Dendritic cell treated with granulocyte-macrophage colony-stimulating factor and Interleukin-4, amounts not matched to agents 40 ng/mL and 50 ng/mL, for 4 days (primary cell): ENCODE measurements around the gene NT5C2.

Source experiments
- H3K27ac Mint-ChIP-seq: one replicate; pipeline ENCODE4 v1.8.0; 2022; ENCODE audit warnings: mild to moderate bottlenecking, mixed read lengths
- H3K27me3 Mint-ChIP-seq: one replicate; pipeline ENCODE4 v1.8.0; 2022; ENCODE audit warnings: mild to moderate bottlenecking, mixed read lengths
- H3K36me3 Mint-ChIP-seq: one replicate; pipeline ENCODE4 v1.8.0; 2022; ENCODE audit warnings: low read depth, mixed read lengths
- H3K4me1 Mint-ChIP-seq: one replicate; pipeline ENCODE4 v1.8.0; 2022; ENCODE audit warnings: low read depth, mixed read lengths
- H3K4me3 Mint-ChIP-seq: one replicate; pipeline ENCODE4 v1.8.0; 2022; ENCODE audit warnings: mild to moderate bottlenecking, moderate library complexity, mixed read lengths
- H3K9me3 Mint-ChIP-seq: one replicate; pipeline ENCODE4 v1.8.0; 2022; ENCODE audit warnings: mixed read lengths
- intact Hi-C: fragments of 100-400 bp; cut with micrococcal nuclease; formaldehyde crosslinking; loops from one replicate; pipeline ENCODE4 v1.15.0; 2022

The NT5C2 gene

DNA sequence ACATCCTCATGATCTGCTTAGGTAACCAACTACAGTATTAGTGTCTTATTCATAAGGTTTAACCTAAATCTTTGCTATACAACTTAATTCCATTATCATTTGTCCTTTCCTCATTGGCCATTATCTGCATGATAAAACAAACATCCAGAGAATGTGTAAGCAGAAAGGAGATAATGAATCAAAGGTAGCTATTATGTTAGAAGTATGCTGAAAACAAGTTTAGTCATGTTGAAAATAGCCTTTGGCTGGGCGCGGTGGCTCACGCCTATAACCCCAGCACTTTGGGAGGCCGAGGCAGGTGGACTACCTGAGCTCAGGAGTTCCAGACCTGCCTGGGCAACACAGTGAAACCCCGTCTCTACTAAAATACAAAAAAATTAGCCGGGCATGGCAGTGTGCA lies 78.2 kb downstream of the NT5C2 start:
- Mint-ChIP-seq H3K9me3 (no peaks in the 10 kb centered on the region), H3K27ac (no peak overlapping the region), H3K4me1 (peaks cover 8% of the 10 kb centered on the region), H3K36me3 (peaks cover 40% of the 10 kb centered on the region), H3K4me3 (no peak overlapping the region), H3K27me3 (no peaks in the 10 kb centered on the region)
- intact Hi-C loops = loop anchor here (10.0 kb wide), 1 partner anchor 130 kb away; the partner anchor contains the start of gene RPEL1

DNA sequence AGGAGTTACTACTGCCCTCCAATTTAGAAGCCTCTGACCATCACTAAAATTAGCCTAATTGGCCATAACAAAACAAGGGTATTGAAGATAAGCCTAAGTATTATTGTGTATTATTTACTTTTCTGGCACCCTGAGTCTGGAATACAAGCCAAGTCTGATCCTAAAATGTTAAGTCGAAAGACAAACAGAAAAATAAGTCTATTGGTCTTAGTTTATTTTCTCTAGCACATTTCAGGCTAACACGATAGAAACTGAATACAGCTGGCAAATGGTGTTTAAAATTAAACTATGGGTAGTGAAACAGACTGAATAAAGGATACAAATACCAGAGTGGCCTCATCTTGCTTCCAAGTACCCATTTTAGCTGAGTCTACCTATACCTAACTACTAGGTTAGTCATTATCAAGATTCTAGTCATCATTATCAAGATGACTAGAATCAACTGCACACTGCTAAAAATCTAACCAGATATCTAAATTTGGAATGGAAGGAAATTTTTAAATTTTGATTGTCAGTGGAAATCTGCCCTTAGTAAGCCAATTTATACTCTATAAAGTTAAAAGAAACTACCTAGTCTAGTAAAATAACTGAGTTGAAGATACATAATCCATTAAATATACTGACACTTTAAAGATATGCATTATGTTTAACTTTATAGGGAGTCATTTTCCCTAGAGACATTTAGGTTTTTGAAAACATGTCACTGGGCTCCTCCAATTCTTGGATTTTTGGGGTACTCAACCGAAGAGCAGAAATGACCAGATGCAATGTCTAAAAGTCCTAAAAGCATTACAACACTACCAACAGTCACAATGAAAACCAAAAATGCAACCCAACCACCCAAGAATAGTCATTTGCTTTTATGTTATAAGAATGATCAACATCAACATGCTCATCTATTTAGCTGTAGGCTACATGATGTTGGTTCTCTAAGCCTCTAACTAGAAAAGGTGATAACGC lies 80.9 kb downstream of the NT5C2 start:
- Mint-ChIP-seq H3K9me3 (no peaks in the 10 kb centered on the region), H3K4me3 (no peak overlapping the region), H3K4me1 (peaks cover 15% of the 10 kb centered on the region), H3K27me3 (no peaks in the 10 kb centered on the region), H3K27ac (no peak overlapping the region), H3K36me3 (peaks cover 41% of the 10 kb centered on the region)
- intact Hi-C loops = loop anchor here (10.0 kb wide), 1 partner anchor 133 kb away; the partner anchor contains the start of gene RPEL1

DNA sequence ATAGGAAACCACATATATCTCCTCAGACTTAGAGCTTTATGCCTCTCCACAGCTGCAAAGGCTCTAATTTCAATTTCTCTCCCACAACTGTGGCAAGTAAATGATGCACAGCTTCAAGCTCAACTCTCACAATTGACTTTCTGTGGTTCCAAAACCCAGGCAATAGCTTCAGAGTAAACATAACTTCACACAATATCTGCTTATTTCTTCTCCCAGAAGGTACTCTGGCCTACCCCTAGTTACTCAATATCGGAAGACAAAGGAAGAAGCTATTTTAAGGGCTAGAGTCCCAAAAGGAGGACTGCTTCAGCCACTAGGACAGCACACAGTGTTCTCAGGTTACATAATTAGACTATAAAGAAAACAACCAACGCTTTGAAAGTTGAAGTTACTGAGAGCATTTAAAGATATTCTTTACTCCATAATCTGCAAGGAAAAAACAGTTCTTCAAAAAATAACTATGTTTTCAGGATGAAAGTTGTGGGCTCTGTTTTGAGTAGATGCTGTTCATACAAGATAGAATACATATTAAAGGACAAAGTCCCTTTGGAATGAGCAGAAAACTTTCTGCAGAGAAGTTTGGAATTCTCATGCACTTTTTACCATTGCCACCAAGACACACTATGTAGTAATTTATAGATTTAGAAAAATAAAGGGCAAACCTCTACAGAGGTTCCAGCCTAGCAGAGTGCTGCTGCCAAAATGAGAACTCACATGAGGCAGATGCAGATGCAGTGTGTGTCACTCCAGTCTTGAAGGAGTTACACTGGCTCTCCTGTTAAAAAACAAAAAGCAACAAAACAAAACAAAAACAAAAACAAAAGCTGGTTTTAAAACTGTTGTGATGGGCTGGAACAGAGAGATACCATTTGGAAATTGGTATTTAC lies 81.8 kb downstream of the NT5C2 start:
- Mint-ChIP-seq H3K36me3 (peaks cover 42% of the 10 kb centered on the region), H3K27me3 (no peaks in the 10 kb centered on the region), H3K4me3 (no peak overlapping the region), H3K4me1 (peaks cover 15% of the 10 kb centered on the region), H3K9me3 (no peaks in the 10 kb centered on the region), H3K27ac (no peak overlapping the region)
- intact Hi-C loops = loop anchor here (10.0 kb wide), 1 partner anchor 134 kb away; the partner anchor contains the start of gene RPEL1

DNA sequence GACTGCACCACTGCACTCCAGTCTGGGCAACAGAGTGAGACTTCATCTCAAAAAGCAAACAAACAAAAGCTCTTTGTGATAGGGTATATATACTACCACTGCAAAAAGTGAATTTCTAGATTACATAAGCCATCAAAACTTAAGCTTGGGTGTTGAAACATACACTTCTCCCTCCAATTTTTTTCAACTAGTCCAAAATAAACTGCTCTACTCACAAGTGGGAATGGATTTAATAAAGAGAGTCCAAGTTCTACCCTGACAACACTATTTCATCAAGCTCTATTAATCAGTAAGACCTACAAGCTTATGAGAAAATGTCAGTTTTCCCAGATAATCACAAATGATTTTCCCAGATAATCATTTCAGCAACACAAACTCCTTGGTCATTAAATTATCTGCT lies 82.7 kb downstream of the NT5C2 start:
- Mint-ChIP-seq H3K27me3 (no peaks in the 10 kb centered on the region), H3K36me3 (peaks cover 51% of the 10 kb centered on the region)

DNA sequence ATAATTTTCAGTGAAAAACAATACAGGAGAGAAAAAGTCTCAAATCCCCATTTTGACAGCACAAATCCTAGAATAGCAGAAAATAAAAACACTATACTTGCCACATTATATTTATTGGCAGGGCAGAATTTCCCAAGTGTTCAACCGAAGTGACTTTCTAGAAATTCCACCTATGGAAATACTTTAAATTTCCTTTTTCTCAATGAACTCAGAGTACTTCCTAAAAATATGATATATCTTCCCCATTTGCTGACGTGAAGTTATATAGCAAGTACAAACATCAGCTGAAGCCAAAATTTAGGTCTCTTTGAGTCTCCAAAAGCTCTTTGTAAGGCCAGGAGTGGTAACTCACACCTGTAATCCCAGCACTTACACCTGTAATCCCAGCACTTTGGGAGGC lies 83.3 kb downstream of the NT5C2 start:
- intact Hi-C loops = loop anchor here (10.0 kb wide), 1 partner anchor 135 kb away; the partner anchor contains the start of gene RPEL1
- Mint-ChIP-seq H3K36me3 (peaks cover 54% of the 10 kb centered on the region), H3K27me3 (no peaks in the 10 kb centered on the region)

More for the DNA sequence above, 82.7 kb downstream of the NT5C2 start:
- no peak overlapping the region for H3K27ac Mint-ChIP-seq
- H3K4me1 Mint-ChIP-seq = peaks cover 15% of the 10 kb centered on the region
- no peak overlapping the region for H3K4me3 Mint-ChIP-seq
- no peaks in the 10 kb centered on the region for H3K9me3 Mint-ChIP-seq
- intact Hi-C loops = loop anchor here (10.0 kb wide), 1 partner anchor 134 kb away; the partner anchor contains the start of gene RPEL1

DNA sequence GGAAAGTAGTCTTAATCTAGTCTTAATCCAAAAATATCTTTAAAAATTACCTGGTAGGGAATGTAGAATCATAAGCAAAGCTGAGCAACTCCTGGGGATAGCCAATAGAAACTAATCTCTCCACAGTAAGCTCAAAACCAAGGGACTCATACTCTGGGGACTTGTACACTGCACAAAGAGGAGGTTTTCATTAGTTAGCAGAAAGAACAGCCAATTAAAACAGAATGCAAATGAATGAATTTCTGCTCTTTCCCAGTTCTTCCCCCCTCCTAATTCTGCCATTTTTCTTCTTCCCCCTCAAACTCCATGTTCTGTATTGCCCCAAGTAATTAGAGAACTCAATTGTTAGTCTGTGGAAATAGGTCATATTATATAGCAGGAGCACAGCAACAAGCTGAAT lies 86.5 kb downstream of the NT5C2 start:
- no peaks in the 10 kb centered on the region for H3K9me3 Mint-ChIP-seq
- H3K4me1 Mint-ChIP-seq = peaks cover 15% of the 10 kb centered on the region
- intact Hi-C loops = no loop called here
- H3K27me3 Mint-ChIP-seq = no peaks in the 10 kb centered on the region
- H3K4me3 Mint-ChIP-seq = no peak overlapping the region
- H3K36me3 Mint-ChIP-seq = peaks cover 81% of the 10 kb centered on the region
- no peak overlapping the region for H3K27ac Mint-ChIP-seq

More for the DNA sequence above, 83.3 kb downstream of the NT5C2 start:
- H3K9me3 Mint-ChIP-seq = no peaks in the 10 kb centered on the region
- H3K4me3 Mint-ChIP-seq = no peak overlapping the region
- no peak overlapping the region for H3K27ac Mint-ChIP-seq
- peaks cover 15% of the 10 kb centered on the region for H3K4me1 Mint-ChIP-seq

DNA sequence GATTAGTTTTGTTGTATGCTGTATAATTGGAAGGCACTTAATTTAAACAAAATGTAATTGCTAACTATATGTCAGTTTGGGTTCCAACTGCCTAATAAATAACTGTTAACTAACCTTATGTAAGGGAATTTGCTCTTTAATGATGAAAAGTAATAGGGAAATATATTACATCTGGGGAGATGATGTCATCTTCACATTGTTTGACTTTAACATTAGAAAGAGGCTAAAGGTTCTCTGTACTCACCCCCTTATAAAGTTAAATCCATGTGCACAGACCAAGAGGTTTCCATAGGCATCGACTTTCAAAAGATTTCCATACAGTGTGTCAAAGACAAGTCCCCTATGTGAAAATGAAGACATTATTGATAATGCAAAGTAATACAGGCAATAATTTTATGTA lies 87.6 kb downstream of the NT5C2 start:
- no peaks in the 10 kb centered on the region for H3K27me3 Mint-ChIP-seq
- peaks cover 81% of the 10 kb centered on the region for H3K36me3 Mint-ChIP-seq
- H3K27ac Mint-ChIP-seq = no peak overlapping the region
- intact Hi-C loops = no loop called here
- H3K4me1 Mint-ChIP-seq = peaks cover 13% of the 10 kb centered on the region
- no peaks in the 10 kb centered on the region for H3K9me3 Mint-ChIP-seq
- H3K4me3 Mint-ChIP-seq = no peak overlapping the region

DNA sequence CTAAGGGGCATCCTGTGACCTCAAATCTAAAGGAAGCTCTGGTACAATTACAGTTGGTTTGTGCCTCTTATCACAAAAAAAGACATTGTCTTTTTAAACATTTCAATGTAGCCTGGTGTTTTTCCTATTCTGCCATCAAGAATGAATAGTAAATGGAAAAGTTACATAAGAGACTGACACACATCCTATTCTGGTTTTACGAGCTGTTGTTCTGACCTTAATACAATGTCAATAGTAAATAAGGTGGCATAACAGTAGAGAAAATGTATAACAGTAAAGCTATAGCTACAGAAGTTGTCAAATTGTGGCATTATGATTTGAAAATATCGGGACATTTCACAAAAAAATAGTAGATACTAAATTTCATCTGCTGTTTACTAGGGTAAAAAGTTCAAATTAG lies 88.4 kb downstream of the NT5C2 start:
- Mint-ChIP-seq H3K27me3 (no peaks in the 10 kb centered on the region), H3K27ac (no peak overlapping the region), H3K4me3 (no peak overlapping the region), H3K9me3 (no peaks in the 10 kb centered on the region), H3K36me3 (peaks cover 82% of the 10 kb centered on the region), H3K4me1 (peaks cover 5% of the 10 kb centered on the region)
- intact Hi-C loops = no loop called here

DNA sequence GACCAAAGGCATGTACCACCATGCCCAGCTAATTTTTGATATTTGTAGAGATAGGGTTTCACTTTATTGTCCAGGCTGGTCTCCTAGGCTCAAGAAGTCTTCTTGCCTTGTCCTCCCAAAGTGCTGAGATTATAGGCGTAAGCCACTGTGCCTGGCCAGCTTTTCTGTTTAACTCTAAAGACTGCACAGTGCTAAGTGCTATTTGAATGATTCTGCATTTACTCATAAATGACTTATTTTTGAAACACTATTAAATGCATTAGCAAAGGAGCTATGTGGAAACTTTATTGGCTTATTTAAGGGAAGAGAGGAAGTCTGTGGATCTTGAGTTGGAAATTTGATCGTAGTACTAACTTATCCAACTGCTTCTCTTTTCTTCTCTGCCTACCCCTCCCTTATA lies 89.1 kb downstream of the NT5C2 start:
- Mint-ChIP-seq H3K9me3 (no peaks in the 10 kb centered on the region), H3K36me3 (peaks cover 82% of the 10 kb centered on the region), H3K4me3 (no peak overlapping the region), H3K27ac (no peak overlapping the region), H3K4me1 (no peaks in the 10 kb centered on the region), H3K27me3 (no peaks in the 10 kb centered on the region)
- intact Hi-C loops = no loop called here

DNA sequence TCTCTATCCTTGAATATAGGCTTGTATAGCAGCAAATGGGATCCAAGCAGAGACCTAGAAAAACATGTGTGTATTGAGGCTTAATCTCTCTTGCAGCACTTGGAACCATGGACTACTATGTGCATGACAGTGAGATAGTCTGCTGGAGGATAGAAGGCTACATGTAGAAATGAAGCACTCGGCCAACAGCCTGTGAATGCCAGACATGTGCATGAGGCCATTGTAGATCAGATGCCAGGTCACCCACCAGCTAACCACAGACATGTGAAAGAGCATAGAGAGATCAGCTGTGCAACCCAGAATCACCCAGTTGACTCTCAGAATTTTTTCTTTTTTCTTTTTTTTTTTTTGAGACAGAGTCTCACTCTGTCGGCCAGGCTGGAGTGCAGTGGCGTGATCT lies 90.9 kb downstream of the NT5C2 start:
- H3K4me3 Mint-ChIP-seq = no peak overlapping the region
- H3K27ac Mint-ChIP-seq = no peak overlapping the region
- H3K4me1 Mint-ChIP-seq = no peaks in the 10 kb centered on the region
- intact Hi-C loops = no loop called here
- no peaks in the 10 kb centered on the region for H3K27me3 Mint-ChIP-seq
- H3K9me3 Mint-ChIP-seq = no peaks in the 10 kb centered on the region
- peaks cover 86% of the 10 kb centered on the region for H3K36me3 Mint-ChIP-seq

DNA sequence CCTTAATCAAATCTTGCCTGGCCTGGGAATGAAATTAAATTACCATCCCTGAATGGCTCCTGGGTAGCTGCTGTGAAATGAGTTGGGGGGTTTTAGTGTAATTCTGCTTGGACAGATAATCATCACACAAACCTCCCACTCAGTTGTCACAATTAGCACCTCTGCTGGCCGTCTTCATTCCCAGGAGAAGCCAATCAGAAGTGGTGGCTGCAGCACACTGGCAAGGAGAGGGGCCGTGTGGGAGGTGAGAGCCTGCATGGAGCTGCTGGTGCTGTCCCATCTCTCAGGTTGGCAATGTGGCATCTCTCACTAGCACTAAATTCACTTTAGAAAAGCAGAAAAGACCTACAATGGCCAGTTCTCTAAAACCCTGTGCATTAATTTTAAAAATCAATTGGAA lies 92.5 kb downstream of the NT5C2 start:
- Mint-ChIP-seq H3K4me3 (no peak overlapping the region), H3K27ac (no peak overlapping the region), H3K9me3 (no peaks in the 10 kb centered on the region), H3K27me3 (no peaks in the 10 kb centered on the region), H3K4me1 (no peaks in the 10 kb centered on the region), H3K36me3 (peaks cover 88% of the 10 kb centered on the region)
- intact Hi-C loops = no loop called here

DNA sequence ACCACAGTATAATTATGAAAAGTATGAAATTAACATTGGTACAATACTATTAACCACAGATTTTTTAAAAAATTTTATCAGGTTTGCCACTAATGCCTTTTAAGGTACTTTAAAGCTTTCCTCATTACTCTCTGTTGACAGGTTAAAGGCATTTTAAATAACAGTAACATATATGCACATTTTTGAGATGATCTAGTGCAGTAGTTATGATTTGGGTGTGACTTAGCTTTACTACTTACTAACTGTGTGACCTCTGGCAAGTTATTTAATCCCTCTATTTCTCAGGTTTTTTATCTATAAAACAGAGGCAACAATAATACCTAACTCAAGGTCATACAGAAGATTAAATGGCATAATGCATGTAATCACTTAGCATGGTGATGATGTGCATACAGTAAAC lies 94.8 kb downstream of the NT5C2 start:
- no peaks in the 10 kb centered on the region for H3K9me3 Mint-ChIP-seq
- no peaks in the 10 kb centered on the region for H3K27me3 Mint-ChIP-seq
- H3K36me3 Mint-ChIP-seq = peaks cover 95% of the 10 kb centered on the region
- intact Hi-C loops = loop anchor here (10.0 kb wide), 1 partner anchor 67 kb away; no protein-coding TSS in a partner anchor
- H3K4me1 Mint-ChIP-seq = no peaks in the 10 kb centered on the region
- no peak overlapping the region for H3K27ac Mint-ChIP-seq
- no peak overlapping the region for H3K4me3 Mint-ChIP-seq

DNA sequence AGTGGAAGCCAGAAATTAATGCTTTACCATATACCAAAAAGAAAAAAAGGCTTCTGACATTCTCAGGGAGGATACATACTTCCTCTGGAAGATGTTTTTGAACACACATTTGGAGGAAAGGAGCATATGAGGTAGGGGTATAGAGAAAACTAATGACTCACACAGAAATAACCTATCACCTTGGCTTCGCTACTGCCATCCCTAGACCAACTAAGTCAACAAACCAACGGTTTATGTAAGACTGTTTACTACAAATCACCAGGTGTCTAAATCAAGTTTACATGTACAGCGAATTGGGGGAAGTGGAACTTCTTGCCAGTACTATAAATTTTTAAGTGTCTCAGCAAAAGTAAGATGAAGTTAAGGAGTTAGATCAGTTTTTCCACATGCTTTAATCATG lies 96.9 kb downstream of the NT5C2 start:
- Mint-ChIP-seq H3K4me1 (no peaks in the 10 kb centered on the region), H3K27ac (no peak overlapping the region), H3K4me3 (no peak overlapping the region), H3K9me3 (no peaks in the 10 kb centered on the region), H3K36me3 (peaks cover 98% of the 10 kb centered on the region), H3K27me3 (no peaks in the 10 kb centered on the region)
- intact Hi-C loops = loop anchor here (10.0 kb wide), 1 partner anchor 69 kb away; no protein-coding TSS in a partner anchor
